ENCODE measurements around the gene TLE1.
"Not testable (repeated sequence)": the region's sequence is repeated elsewhere in the genome, so short reads cannot be mapped to it uniquely, and the experiment has no call there.

The TLE1 gene

GRCh38 chr9:81652058-81652687 is 37.2 kb downstream of the TLE1 start:
- no peak for DNase-seq

GRCh38 chr9:81650586-81651515 is 38.5 kb downstream of the TLE1 start:
- DNase-seq = no peak

- no peak for DNase-seq
Observed at GRCh38 chr9:81649475-81650240, 39.7 kb downstream of the TLE1 start.

GRCh38 chr9:81648891-81649290 is 40.5 kb downstream of the TLE1 start:
- DNase-seq = no peak

- DNase-seq = no peak
Observed at GRCh38 chr9:81646337-81646736, 43.0 kb downstream of the TLE1 start.

- DNase-seq = not testable (repeated sequence)
Observed at GRCh38 chr9:81644513-81644912, 44.8 kb downstream of the TLE1 start.

GRCh38 chr9:81637276-81637675 is 52.1 kb downstream of the TLE1 start:
- DNase-seq = no peak

- DNase-seq = no peak
Observed at GRCh38 chr9:81636255-81636599, 53.1 kb downstream of the TLE1 start.

GRCh38 chr9:81635521-81636254 is 53.7 kb downstream of the TLE1 start:
- no peak for DNase-seq

- DNase-seq = no peak
Observed at GRCh38 chr9:81634915-81635516, 54.3 kb downstream of the TLE1 start.

- DNase-seq = no peak
Observed at GRCh38 chr9:81633952-81634854, 55.1 kb downstream of the TLE1 start.

- DNase-seq = no peak
Observed at GRCh38 chr9:81632599-81632998, 56.7 kb downstream of the TLE1 start.

- DNase-seq = no peak
Observed at GRCh38 chr9:81631218-81631745, 58.1 kb downstream of the TLE1 start.

- no peak for DNase-seq
Observed at GRCh38 chr9:81629440-81629839, 59.9 kb downstream of the TLE1 start.

GRCh38 chr9:81628897-81629296 is 60.5 kb downstream of the TLE1 start:
- no peak for DNase-seq

- no peak for DNase-seq
Observed at GRCh38 chr9:81627481-81627880, 61.9 kb downstream of the TLE1 start.

GRCh38 chr9:81626511-81626910 is 62.8 kb downstream of the TLE1 start:
- no peak for DNase-seq

- DNase-seq = no peak
Observed at GRCh38 chr9:81625969-81626368, 63.4 kb downstream of the TLE1 start.

- no peak for DNase-seq
Observed at GRCh38 chr9:81623778-81624177, 65.6 kb downstream of the TLE1 start.

GRCh38 chr9:81622471-81623255 is 66.7 kb downstream of the TLE1 start:
- no peak for DNase-seq
